Erythroblast (primary cell): ENCODE results near the gene NPHP4.

ENCODE experiments used
- GATA1 ChIP-seq: IDR thresholded peaks from 2 replicates; pipeline ENCODE4 v1.6.1; 2011; ENCODE audit warnings: low read depth, mild to moderate bottlenecking, control low read depth, low read length, moderate library complexity
- POLR2A ChIP-seq: IDR thresholded peaks from 2 replicates; pipeline ENCODE4 v1.6.1; 2011; ENCODE audit warnings: mild to moderate bottlenecking, low read length

DNA sequence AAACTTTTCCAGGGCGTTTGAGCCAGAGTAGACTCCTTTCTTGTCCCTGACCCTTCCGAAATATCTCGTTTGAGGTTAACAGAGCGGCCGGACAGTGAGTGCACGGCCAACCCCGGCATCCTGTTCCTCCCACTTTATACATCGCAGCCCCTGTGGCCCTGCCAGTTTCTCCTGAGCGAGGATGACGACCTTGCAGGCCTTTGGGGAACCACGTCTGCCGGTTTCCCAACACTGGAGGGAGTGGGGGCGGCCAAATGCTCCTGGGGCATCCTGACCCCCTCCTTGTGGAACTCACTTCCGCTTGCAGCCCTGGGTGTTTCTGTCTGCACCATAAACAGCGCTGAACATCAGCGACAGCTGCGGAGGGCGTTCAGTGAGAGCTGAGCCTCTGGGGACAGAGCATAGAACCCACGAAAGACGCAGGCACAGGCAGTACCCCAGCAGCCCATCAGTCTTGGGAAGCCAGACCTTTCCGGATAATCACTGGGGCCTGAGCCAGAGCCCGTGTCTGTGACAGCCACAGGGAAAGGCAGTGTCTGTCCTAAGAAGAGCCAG is 48.7 kb upstream of the NPHP4 start:
- TF ChIP-seq POLR2A (no peak), GATA1 (no peak)
